BLaER1 (cell line): ENCODE data around the gene MTUS2.
A peak's percentile ranks its signal among the peaks of the same experiment; 100 is the strongest.

Source experiments
- H3K27ac ChIP-seq: shearing (Covaris generic); formaldehyde crosslinking; 2 replicates; pipeline ENCODE4 v1.8.1; 2022
- H3K27me3 ChIP-seq: shearing (Covaris generic); formaldehyde crosslinking; 2 replicates; pipeline ENCODE4 v1.8.1; 2022
- H3K36me3 ChIP-seq: shearing (Covaris generic); formaldehyde crosslinking; 2 replicates; pipeline ENCODE4 v1.8.1; 2022
- H3K4me1 ChIP-seq: shearing (Covaris generic); formaldehyde crosslinking; 2 replicates; pipeline ENCODE4 v1.8.1; 2022
- H3K4me2 ChIP-seq: shearing (Covaris generic); formaldehyde crosslinking; 2 replicates; pipeline ENCODE4 v1.8.1; 2022
- H3K4me3 ChIP-seq: shearing (Covaris generic); formaldehyde crosslinking; 2 replicates; pipeline ENCODE4 v1.8.1; 2022
- H3K9ac ChIP-seq: shearing (Covaris generic); formaldehyde crosslinking; 2 replicates; pipeline ENCODE4 v1.8.1; 2022
- H3K9me3 ChIP-seq: shearing (Covaris generic); formaldehyde crosslinking; 2 replicates; pipeline ENCODE4 v1.8.1; 2022
- H4K20me1 ChIP-seq: shearing (Covaris generic); formaldehyde crosslinking; 2 replicates; pipeline ENCODE4 v1.8.1; 2022
- Cebpa-rat ChIP-seq: shearing (Covaris generic); IDR thresholded peaks from 2 replicates; pipeline ENCODE4 v1.8.1; 2022

Gene MTUS2

DNA sequence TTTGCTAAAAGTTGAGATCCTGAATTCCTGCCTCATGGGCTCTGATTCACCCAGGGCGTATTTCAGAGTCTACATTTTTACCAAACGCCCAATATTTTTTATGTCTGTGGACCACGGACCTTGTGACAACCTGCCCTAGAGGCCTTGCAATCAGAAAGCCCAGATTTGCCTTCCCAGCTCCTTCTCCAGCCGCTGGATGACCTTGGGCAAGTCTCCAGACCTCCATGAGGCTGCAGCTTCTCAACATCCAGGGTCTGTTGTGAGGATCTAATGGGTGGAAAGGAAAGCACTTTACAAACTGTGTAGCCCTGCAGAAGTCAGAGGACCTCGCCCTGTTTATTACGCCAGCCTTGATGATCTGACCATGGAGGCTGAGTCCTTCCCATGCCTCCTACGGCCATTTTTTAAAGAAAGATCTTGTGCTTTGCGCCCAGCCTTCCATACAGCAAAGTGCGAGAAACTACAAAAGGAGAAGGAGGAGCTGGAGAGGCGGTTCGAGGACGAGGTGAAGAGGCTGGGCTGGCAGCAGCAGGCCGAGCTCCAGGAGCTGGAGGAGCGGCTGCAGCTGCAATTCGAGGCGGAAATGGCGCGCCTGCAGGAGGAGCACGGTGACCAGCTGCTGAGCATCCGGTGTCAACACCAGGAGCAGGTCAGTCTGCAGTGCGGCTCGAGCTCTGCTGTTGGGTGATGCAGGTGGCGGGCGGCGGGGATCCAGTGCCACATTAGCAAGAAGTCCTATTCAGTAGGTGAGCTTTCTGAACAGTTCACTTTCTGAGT, 659.8 kb downstream of the MTUS2 start:
- Histone ChIP-seq H3K27me3 (no peaks in the 10 kb centered on the region), H3K27ac (no peak overlapping the region), H3K9me3 (no peaks in the 10 kb centered on the region), H3K9ac (no peak overlapping the region), H3K4me2 (no peak overlapping the region), H3K36me3 (no peaks in the 10 kb centered on the region), H3K4me3 (no peak overlapping the region), H3K4me1 (peaks cover 26% of the 10 kb centered on the region), H4K20me1 (peaks cover 6% of the 10 kb centered on the region; the same call in 1 of the 2 replicates)
- TF ChIP-seq Cebpa-rat: no peak

- Histone ChIP-seq H3K36me3 (no peaks in the 10 kb centered on the region), H3K27me3 (no peaks in the 10 kb centered on the region), H3K4me3 (no peak overlapping the region), H3K27ac (no peak overlapping the region), H3K4me1 (peaks cover 37% of the 10 kb centered on the region), H4K20me1 (peaks cover 6% of the 10 kb centered on the region; the same call in 1 of the 2 replicates), H3K9ac (no peak overlapping the region), H3K9me3 (no peaks in the 10 kb centered on the region), H3K4me2 (no peak overlapping the region)
- no peak for TF ChIP-seq Cebpa-rat
Observed at GRCh38 chr13:29480893-29481525, 660.9 kb downstream of the MTUS2 start.

DNA sequence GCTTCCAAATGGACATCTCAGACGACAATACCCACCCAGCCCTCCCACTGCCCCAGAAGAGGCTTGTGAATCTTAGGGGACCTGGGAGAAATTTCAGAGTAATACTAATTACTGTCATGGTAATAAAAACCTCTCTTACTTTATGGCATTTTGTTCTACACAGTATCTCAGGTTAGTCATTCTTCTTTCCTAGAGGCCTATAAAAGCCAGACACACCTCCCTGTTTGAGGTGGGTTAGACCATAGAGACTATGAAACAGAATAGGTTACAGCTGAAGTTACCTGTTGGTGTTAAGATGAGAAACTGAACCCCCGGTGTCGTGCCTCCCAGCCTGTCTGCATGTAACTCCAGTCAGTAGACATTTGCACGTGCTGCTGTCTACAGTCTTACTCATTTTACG, 661.5 kb downstream of the MTUS2 start:
- no peak overlapping the region for H3K9ac ChIP-seq
- H3K9me3 ChIP-seq: no peaks in the 10 kb centered on the region
- H4K20me1 ChIP-seq: peaks cover 6% of the 10 kb centered on the region; the same call in 1 of the 2 replicates
- H3K36me3 ChIP-seq: no peaks in the 10 kb centered on the region
- H3K4me2 ChIP-seq: no peak overlapping the region
- no peaks in the 10 kb centered on the region for H3K27me3 ChIP-seq
- H3K4me1 ChIP-seq: peaks cover 43% of the 10 kb centered on the region
- no peak overlapping the region for H3K4me3 ChIP-seq
- H3K27ac ChIP-seq: no peak overlapping the region
- no peak for TF ChIP-seq Cebpa-rat

DNA sequence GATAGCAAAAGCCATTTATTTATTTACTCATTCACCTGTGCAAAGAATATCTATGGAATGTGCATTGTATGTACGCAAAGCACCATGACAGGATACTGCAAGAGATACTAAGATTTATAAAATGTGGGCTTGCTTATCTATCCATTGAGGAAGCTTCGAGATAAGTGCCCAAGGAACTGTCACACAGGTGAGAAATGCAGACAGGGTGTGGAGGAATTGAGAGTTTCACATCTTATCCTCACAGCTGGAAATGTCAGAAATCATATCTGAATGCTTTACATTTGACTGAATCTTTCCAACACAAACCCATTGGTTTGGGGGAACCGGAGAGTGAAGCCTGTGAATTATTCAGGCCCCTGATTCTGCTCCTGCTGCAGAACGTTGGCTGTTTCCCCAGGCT, 662.4 kb downstream of the MTUS2 start:
- Histone ChIP-seq H3K4me1 (peaks cover 45% of the 10 kb centered on the region), H3K9ac (no peak overlapping the region), H3K36me3 (no peaks in the 10 kb centered on the region), H3K4me3 (no peak overlapping the region), H3K9me3 (no peaks in the 10 kb centered on the region), H3K27ac (no peak overlapping the region), H4K20me1 (peaks cover 6% of the 10 kb centered on the region; the same call in 1 of the 2 replicates), H3K27me3 (no peaks in the 10 kb centered on the region), H3K4me2 (peak overlapping the region; percentile 66)
- no peak for TF ChIP-seq Cebpa-rat

DNA sequence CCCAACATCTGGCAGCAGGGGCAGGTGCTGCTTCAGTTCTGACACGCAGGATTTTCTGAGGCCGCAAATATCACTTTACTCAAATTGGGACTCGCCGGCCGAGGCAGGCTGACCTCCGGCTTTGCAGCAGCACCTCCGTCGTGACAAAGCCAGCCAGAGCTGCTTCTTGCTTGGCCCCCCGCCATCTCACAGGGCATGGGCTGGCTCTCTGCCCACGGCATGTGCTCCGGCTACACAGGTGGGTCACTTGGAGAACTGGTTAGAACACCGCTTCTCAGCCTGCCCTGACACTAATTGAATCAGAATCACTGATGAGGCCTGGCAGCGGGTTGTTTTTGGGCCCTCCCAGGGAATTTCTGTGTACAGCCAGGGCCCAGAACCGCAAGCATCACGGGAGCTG, 663.1 kb downstream of the MTUS2 start:
- H3K4me2 ChIP-seq: peak overlapping the region; percentile 66
- H3K27ac ChIP-seq: no peak overlapping the region
- H3K4me3 ChIP-seq: no peak overlapping the region
- no peak overlapping the region for H3K9ac ChIP-seq
- H3K27me3 ChIP-seq: no peaks in the 10 kb centered on the region
- no peak for TF ChIP-seq Cebpa-rat
- H3K36me3 ChIP-seq: no peaks in the 10 kb centered on the region
- H4K20me1 ChIP-seq: peaks cover 6% of the 10 kb centered on the region; the same call in 1 of the 2 replicates
- H3K4me1 ChIP-seq: peaks cover 45% of the 10 kb centered on the region
- no peaks in the 10 kb centered on the region for H3K9me3 ChIP-seq

- peaks cover 45% of the 10 kb centered on the region for H3K4me1 ChIP-seq
- no peak overlapping the region; the same call in 1 of the 2 replicates for H3K4me3 ChIP-seq
- no peak overlapping the region for H3K9ac ChIP-seq
- H3K27me3 ChIP-seq: no peaks in the 10 kb centered on the region
- H3K36me3 ChIP-seq: no peaks in the 10 kb centered on the region
- H4K20me1 ChIP-seq: peaks cover 6% of the 10 kb centered on the region; the same call in 1 of the 2 replicates
- peak overlapping the region; percentile 66 for H3K4me2 ChIP-seq
- H3K9me3 ChIP-seq: no peaks in the 10 kb centered on the region
- no peak overlapping the region for H3K27ac ChIP-seq
- no peak for TF ChIP-seq Cebpa-rat
Observed at GRCh38 chr13:29483623-29484022, 663.5 kb downstream of the MTUS2 start.

DNA sequence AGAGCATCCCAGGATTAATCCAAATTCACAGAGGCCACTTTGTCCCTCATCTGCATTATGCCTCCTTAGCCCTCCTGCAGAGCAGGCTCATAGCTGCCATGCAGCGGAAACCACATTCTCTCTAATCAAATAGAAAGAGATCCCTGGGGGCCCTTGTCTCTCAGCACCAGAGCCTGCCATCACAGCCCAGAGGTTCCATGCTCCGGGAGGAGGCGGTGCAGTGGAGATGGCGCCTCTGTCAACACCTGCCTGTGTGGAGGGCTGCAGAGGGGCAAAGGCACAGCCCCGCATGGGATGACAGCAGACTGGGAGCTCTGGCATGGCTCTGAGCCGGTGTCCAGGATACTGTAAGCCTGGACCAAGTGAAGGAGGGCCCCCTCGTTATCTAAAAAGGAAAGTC, 664.1 kb downstream of the MTUS2 start:
- peak overlapping the region; percentile 66 for H3K4me2 ChIP-seq
- H3K9ac ChIP-seq: no peak overlapping the region
- no peak overlapping the region; the same call in 1 of the 2 replicates for H3K4me3 ChIP-seq
- no peaks in the 10 kb centered on the region for H3K9me3 ChIP-seq
- H4K20me1 ChIP-seq: peaks cover 6% of the 10 kb centered on the region; the same call in 1 of the 2 replicates
- TF ChIP-seq Cebpa-rat: no peak
- no peaks in the 10 kb centered on the region for H3K27me3 ChIP-seq
- H3K36me3 ChIP-seq: no peaks in the 10 kb centered on the region
- no peak overlapping the region for H3K27ac ChIP-seq
- peaks cover 46% of the 10 kb centered on the region for H3K4me1 ChIP-seq

DNA sequence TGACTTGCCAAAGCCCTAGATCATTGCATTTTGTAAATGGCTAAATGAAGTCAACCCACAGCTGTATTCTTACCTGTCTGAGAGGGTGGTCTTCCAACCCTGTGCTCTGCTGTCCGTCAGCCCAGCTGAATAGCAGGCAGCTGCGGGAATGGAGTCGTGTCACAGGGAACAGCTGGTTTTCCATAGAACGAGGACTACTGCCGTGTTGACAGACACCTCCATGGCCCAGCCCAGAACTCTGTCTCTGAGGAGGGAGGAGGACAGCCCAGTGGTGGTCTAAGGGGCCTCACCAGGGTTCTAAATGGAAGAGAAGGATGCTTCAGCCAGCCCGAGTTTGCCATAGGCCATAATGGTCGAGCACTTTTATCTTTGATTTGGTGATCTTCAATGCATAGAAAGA, 664.7 kb downstream of the MTUS2 start:
- H3K4me2 ChIP-seq: peak overlapping the region; percentile 66
- no peaks in the 10 kb centered on the region for H3K27me3 ChIP-seq
- H3K27ac ChIP-seq: no peak overlapping the region
- H4K20me1 ChIP-seq: peaks cover 6% of the 10 kb centered on the region; the same call in 1 of the 2 replicates
- H3K9ac ChIP-seq: no peak overlapping the region
- H3K9me3 ChIP-seq: no peaks in the 10 kb centered on the region
- peaks cover 51% of the 10 kb centered on the region for H3K4me1 ChIP-seq
- H3K36me3 ChIP-seq: no peaks in the 10 kb centered on the region
- H3K4me3 ChIP-seq: no peak overlapping the region
- no peak for TF ChIP-seq Cebpa-rat

DNA sequence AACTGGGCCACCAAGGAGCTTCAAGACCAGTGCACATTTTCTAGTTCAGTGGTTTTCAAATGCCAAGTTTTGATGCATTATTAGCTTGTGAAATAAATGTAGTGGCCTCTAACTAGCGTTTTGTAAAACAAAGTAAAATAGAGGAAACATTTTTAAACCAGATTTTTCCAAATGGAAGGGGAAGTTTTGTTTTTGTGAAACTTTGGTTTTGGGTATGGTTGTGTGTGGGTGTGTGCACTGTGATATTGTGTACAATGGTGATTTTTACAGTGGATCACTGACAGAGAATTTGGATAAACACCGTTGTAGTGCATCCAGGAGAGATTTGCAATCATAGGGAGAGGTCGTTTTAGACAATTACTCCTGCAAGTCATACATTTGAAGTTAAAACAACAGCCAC, 666.4 kb downstream of the MTUS2 start:
- H4K20me1 ChIP-seq: peaks cover 6% of the 10 kb centered on the region; the same call in 1 of the 2 replicates
- H3K4me1 ChIP-seq: peaks cover 54% of the 10 kb centered on the region
- H3K27ac ChIP-seq: no peak overlapping the region

More for the DNA sequence above, 666.4 kb downstream of the MTUS2 start:
- peak overlapping the region; percentile 66 for H3K4me2 ChIP-seq
- no peak overlapping the region for H3K9ac ChIP-seq
- TF ChIP-seq Cebpa-rat: no peak
- H3K36me3 ChIP-seq: no peaks in the 10 kb centered on the region
- H3K9me3 ChIP-seq: no peaks in the 10 kb centered on the region
- H3K4me3 ChIP-seq: no peak overlapping the region
- H3K27me3 ChIP-seq: no peaks in the 10 kb centered on the region
